Fibroblast of skin of back (primary cell): Measurements from ENCODE around the gene PBX1.

ENCODE experiments used
- DNase-seq: peaks from one replicate; pipeline ENCODE4 v3.0.0-alpha.2; 2013

Gene PBX1

DNA sequence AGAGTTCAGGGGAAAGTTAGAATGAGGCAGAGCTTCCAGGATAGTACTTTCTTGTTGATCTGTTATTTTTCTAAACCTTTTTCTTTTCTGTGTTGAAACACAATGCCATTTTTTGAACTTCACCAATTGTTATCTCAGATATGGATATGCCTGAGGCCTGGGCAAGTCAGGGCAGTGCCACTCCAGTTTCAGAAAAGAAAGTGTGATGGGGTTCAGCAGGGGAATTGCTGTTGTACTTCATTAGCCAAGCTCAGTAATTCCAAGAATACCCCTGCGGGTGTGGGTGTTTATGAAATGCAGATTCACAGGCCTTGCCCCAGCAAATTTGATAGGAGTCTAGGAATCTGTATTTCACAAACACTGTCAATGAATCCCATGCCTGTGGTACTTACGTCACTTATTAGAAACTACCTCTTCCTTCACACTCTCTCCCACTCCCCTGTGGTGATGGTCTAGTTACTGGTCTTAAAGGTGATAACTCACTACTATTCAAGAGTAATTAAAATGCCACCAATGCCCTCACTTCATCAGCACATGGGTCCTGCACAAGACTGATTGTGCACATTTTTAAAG lies 142.3 kb downstream of the PBX1 start:
- no peak for DNase-seq

- peak; percentile 42 for DNase-seq
These were observed 143.2 kb downstream of the PBX1 start for GRCh38 chr1:164702216-164702615.

- no peak for DNase-seq
These were observed 143.7 kb downstream of the PBX1 start for GRCh38 chr1:164702664-164703063.

DNA sequence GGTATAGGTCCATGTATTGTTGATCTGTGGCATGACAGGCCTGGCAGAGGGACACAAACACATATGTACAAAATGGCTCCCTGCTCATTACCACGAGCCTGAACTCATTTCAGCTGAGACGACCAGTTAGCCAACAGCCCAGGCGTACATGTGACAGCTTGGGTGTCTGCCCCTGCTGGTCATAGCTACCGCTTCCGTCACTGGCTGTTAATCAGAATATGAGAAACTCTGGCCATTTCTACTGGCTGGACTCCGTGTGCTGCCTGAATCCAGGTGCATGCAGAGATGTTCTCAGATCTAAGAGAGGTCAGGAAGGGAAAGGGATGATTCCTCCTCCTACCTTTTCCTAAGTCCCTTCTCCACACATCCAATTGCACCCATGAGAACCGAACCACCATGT lies 144.5 kb downstream of the PBX1 start:
- DNase-seq = no peak

DNA sequence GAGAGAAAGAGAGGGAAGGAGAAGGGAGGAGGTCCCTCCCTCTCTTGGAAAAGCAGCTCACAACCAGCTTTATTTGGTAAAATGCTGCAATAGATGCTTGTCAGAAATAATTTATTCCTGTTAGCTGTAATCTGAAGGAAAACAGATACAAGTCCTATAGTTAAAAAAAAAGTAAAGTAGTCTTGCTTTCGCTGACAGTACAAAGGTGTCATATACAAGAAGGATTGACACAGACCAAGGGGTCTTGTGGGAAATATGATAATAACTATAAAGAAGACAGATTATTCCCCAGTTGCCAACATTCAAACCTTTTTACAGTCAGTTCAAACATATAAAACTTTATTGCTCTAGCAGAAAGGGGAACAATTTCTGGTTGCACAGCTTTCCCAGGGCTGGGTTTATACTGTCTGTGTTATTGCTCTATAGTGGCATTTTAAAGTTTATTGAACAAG lies 145.0 kb downstream of the PBX1 start:
- DNase-seq = no peak

DNA sequence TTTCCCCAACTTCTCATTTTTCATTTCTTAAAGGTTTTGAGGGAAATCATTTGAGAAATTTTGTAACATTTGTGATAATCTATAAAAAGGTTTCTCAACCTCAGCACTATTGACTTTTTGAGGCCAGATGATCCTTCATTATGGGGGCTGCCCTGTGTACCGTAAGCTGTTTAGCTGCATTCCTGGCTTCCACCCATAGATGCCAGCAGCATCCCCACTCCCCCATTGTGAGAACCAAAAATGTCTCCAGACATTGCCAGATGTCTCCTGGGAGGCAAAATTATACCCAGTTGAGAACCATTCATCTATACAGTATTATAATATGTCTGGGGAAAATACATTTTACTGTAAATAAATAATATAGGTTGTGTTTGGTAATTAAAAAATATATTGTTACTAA lies 146.0 kb downstream of the PBX1 start:
- no peak for DNase-seq

- no peak for DNase-seq
These were observed 147.6 kb downstream of the PBX1 start for GRCh38 chr1:164706606-164706987.

DNA sequence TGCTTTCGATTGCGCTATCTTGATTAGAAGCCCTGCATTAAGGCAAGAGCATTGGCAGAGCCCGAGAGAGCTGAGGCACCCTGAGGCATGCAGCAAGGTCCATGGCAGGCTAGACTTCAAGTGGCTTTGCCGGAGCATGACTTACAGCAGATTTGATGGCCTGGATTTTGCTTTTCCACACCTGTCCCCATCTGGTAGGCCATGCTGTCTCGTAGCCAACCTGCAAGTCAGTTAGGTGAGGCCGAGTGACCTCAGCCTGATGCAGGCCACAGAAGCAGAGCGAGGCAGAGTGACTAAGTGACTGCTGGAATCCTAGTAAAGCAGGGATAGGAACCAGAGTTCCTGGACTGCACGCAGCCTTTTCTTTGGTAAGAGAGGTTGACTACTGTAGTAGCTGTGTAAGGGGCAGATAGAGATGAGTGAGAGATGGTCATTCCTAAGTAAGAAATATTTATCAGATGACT lies 148.9 kb downstream of the PBX1 start:
- peak; percentile 79 for DNase-seq

DNA sequence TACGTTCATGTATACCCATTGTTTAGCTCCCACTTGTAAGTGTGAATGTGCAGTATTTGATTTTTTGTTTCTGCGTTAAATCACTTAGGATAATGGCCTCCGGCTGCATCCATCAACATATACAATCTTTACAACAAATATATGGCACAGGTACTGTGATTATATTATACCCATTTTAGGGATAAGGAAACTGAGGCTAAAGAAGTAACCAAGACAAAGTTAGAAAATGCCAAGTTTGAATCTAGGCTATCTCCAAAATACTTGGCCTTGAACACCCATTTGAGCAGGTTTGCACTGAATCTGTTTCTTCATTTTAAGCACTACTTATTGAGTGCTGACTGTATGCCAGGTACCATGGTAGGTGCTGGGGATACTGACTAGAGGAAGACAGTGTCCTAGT lies 149.6 kb downstream of the PBX1 start:
- no peak for DNase-seq

DNA sequence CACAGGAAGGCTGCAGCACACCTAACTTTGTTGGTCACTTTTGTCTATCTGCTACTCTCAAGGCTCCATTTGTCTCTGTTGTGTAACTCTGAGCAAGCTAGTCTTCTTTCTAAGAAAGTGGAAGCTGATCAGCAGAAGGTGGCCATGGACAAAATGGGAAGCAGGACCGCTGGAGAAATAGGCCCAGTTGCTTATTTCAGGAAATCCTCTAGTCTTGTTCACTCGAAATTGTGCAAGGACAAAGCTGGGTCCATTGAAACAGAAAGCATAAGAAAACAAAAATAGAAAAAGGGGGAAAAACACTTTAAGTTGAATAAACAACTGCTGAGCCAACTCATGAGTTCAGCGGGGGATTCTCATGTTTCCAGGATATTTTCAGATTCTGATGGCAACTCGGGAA lies 150.1 kb downstream of the PBX1 start:
- no peak for DNase-seq

GRCh38 chr1:164709541-164710278 lies 150.7 kb downstream of the PBX1 start:
- DNase-seq = no peak

GRCh38 chr1:164712131-164713036 lies 153.4 kb downstream of the PBX1 start:
- DNase-seq = no peak

GRCh38 chr1:164713456-164714207 lies 154.6 kb downstream of the PBX1 start:
- no peak for DNase-seq

DNA sequence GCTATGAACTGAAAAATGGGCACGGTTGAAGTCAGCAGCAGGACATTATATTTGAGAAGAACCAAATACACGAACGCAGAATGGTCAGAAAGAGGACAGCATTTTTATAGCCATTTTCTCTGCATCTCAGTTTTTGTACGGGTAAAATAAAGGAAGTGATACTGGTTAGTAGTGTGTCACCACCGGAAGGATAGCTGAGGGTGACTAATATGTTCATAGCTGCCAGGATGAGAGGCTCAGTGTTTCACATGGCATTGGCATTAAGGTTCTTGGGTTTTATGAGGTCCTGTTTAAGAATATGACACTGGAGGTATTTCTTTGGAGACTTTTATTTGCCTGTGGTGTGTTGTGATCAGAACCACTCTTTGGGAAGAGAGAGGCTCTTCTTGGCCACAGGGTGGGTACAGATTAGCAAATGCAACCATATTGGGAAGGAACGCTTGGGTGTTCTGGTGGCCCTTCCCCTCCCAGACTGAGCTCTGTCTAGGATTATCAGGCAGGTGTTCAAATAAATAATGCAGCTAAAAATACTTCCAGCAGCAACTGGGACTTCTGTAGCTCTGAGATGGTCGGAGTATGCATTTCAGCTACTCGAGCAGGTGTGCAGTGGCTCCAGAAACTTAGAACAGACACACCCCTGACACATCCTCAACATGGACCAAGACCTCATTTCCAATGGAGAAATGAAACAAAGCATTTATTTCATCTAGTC lies 158.2 kb downstream of the PBX1 start:
- peak; percentile 74 for DNase-seq

- DNase-seq = peak; percentile 31
These were observed 159.8 kb downstream of the PBX1 start for GRCh38 chr1:164718821-164719220.

GRCh38 chr1:164719676-164720439 lies 160.9 kb downstream of the PBX1 start:
- no peak for DNase-seq

- peak; percentile 27 for DNase-seq
These were observed 161.7 kb downstream of the PBX1 start for GRCh38 chr1:164720440-164721227.

DNA sequence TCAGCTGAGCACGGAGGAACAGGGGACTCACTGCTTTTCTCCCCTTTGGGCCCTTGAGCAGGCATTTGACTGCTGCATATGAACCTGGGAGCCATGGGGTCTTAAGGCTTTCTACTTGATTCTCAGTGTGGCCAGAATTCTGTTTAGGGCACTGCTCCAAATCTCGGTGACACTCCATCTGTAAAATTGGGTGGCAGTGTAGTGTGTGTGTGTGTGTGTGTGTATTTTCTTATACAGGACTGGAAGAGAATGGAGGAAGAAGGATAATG lies 162.2 kb downstream of the PBX1 start:
- no peak for DNase-seq

GRCh38 chr1:164723296-164723798 lies 164.4 kb downstream of the PBX1 start:
- no peak for DNase-seq

GRCh38 chr1:164725401-164725800 lies 166.4 kb downstream of the PBX1 start:
- DNase-seq = peak; percentile 64
